Panc1 (cell line): ENCODE measurements around the gene TMEM203. TPM values are rescaled to one million over a fixed set of nuclear protein-coding genes. Genes with fewer than 3 reads are reported as not detected.

Experiments
- ATAC-seq: fragments of 200-7000 bp; cut with Tn5 transposase; 2 replicates; pipeline ENCODE4 v1.9.1; 2020; ENCODE audit warnings: mild to moderate bottlenecking, moderate library complexity
- BruUV-seq: library from RNA; stranded (reverse); fragments of 400-500 nt; replicated peaks from 2 replicates; lab custom pipeline; 2021; lab: Mats Ljungman, UMichigan
- CTCF ChIA-PET: fragments of 300-600 bp; sonication (Branson Sonifier 250); formaldehyde crosslinking; loops from one replicate; lab custom pipeline; 2022; ENCODE audit warnings: antibody characterized with exemption; lab: Charles Lee
- POLR2A ChIA-PET: fragments of 300-600 bp; sonication (Branson Sonifier 250); formaldehyde crosslinking; loops from one replicate; lab custom pipeline; 2022; ENCODE audit warnings: antibody characterized with exemption; lab: Charles Lee
- DNase-seq: peaks from one replicate; pipeline ENCODE4 v3.0.0-alpha.2; 2010; ENCODE audit warnings: low read depth, low spot score
- H3K27ac ChIP-seq: 2 replicates; pipeline ENCODE4 v1.5.1; 2011; ENCODE audit warnings: mild to moderate bottlenecking, low read length, inconsistent platforms
- H3K27me3 ChIP-seq: fragments of 200-500 bp; sonication (Bioruptor generic); 2 replicates; pipeline ENCODE4 v1.6.0; 2014; ENCODE audit warnings: low read length, inconsistent platforms; ENCODE audit not compliant: control insufficient read depth, insufficient read depth
- H3K36me3 ChIP-seq: fragments of 200-500 bp; sonication (Bioruptor generic); 2 replicates; pipeline ENCODE4 v1.5.1; 2014; ENCODE audit warnings: inconsistent platforms, mild to moderate bottlenecking, low read length, moderate library complexity; ENCODE audit not compliant: control insufficient read depth, insufficient read depth
- H3K4me1 ChIP-seq: 2 replicates; pipeline ENCODE4 v1.5.1; 2011; ENCODE audit warnings: inconsistent platforms, mild to moderate bottlenecking, low read length, moderate library complexity; ENCODE audit not compliant: control insufficient read depth, insufficient read depth
- H3K4me3 ChIP-seq, 2 experiments: 2 replicates each; pipeline ENCODE4 v1.5.1; 2011 to 2012; ENCODE audit warnings: low read depth in 2 of 2, low read length in 2 of 2, mild to moderate bottlenecking in 2 of 2, inconsistent platforms in 1 of 2, moderate library complexity in 1 of 2
- H3K9me3 ChIP-seq: fragments of 200-500 bp; sonication (Bioruptor generic); 2 replicates; pipeline ENCODE4 v1.5.1; 2014; ENCODE audit warnings: low read depth, mild to moderate bottlenecking, inconsistent platforms, low read length, moderate library complexity; ENCODE audit not compliant: control insufficient read depth, insufficient read depth
- CTCF ChIP-seq: fragments of 450-650 bp; IDR thresholded peaks from 2 replicates; pipeline ENCODE4 v1.5.1; 2017; ENCODE audit warnings: mild to moderate bottlenecking
- POLR2AphosphoS5 ChIP-seq: IDR thresholded peaks from 2 replicates; pipeline ENCODE4 v1.6.1; 2012; ENCODE audit warnings: mild to moderate bottlenecking, low read depth, low read length, moderate library complexity
- REST ChIP-seq, 2 experiments: IDR thresholded peaks; 2 replicates each; pipeline ENCODE4 v1.6.1; 2011 to 2012; ENCODE audit warnings: low read depth in 2 of 2, control low read depth in 1 of 2, low read length in 1 of 2, mild to moderate bottlenecking in 1 of 2, moderate library complexity in 1 of 2; ENCODE audit not compliant: insufficient read depth in 1 of 2
- SIN3A ChIP-seq: IDR thresholded peaks from 2 replicates; pipeline ENCODE4 v1.6.1; 2012; ENCODE audit warnings: low read depth, mild to moderate bottlenecking, low read length, moderate library complexity, borderline replicate concordance; ENCODE audit not compliant: insufficient read depth
- TCF7L2 ChIP-seq: IDR thresholded peaks from 2 replicates; pipeline ENCODE4 v1.6.1; 2011; ENCODE audit warnings: mild to moderate bottlenecking, low read depth, low read length, inconsistent platforms
- in situ Hi-C: cut with HindIII; loops from 2 replicates; pipeline ENCODE4 v1.10.0; 2016; ENCODE audit warnings: low sequenced_read_pairs, low pct_unique_long_range_greater_than_20kb
- intact Hi-C: fragments of 100-400 bp; cut with micrococcal nuclease; formaldehyde crosslinking; loops from one replicate; pipeline ENCODE4 v1.10.0; 2022; ENCODE audit not compliant: unreplicated experiment
- total RNA-seq: library from RNA; stranded (reverse); gene quantifications from one replicate; pipeline ENCODE4 v1.2.1, GENCODE V29; 2021; ENCODE audit not compliant: unreplicated experiment

The TMEM203 gene
- total RNA-seq, 1 experiment from 2014 or later, result 25.4 TPM

GRCh38 chr9:137195525-137196220, 9.8 kb downstream of the TMEM203 start:
- CTCF ChIA-PET, result no interaction called here
- no peak for TF ChIP-seq CTCF
- TF ChIP-seq REST (IDR thresholded peaks at IDR 0.05; ENCODE audit: insufficient read depth in 1 of 2, low read depth in 2 of 2, low read length in 1 of 2), result no peak
- no peak for TF ChIP-seq TCF7L2
- TF ChIP-seq POLR2AphosphoS5, result no peak
- TF ChIP-seq SIN3A, result no peak
- Histone ChIP-seq H3K36me3 (no peaks in the 10 kb centered on the region), H3K9me3 (no peaks in the 10 kb centered on the region), H3K4me1 (peaks cover 38% of the 10 kb centered on the region), H3K4me3 (no peak overlapping the region), H3K27ac (no peak overlapping the region), H3K27me3 (no peaks in the 10 kb centered on the region)
- DNase-seq (no peak), ATAC-seq (no peak)
- BruUV-seq, result no TSS peak
- intact Hi-C loops (no loop called here), in situ Hi-C loops (no loop called here)
- POLR2A ChIA-PET, result no interaction called here

GRCh38 chr9:137194909-137195308, 10.5 kb downstream of the TMEM203 start:
- H3K4me1 ChIP-seq, result peaks cover 41% of the 10 kb centered on the region
- intact Hi-C loops (no loop called here), in situ Hi-C loops (no loop called here)
- ChIA-PET CTCF (no interaction called here), POLR2A (no interaction called here)
- no peak overlapping the region for H3K27ac ChIP-seq
- no peaks in the 10 kb centered on the region for H3K9me3 ChIP-seq
- DNase-seq (no peak), ATAC-seq (no peak)
- H3K4me3 ChIP-seq, result no peak overlapping the region
- TF ChIP-seq CTCF (no peak), TCF7L2 (no peak), REST (IDR thresholded peaks at IDR 0.05; ENCODE audit: insufficient read depth in 1 of 2, low read depth in 2 of 2, low read length in 1 of 2) (no peak), SIN3A (no peak), POLR2AphosphoS5 (no peak)
- BruUV-seq, result no TSS peak
- no peaks in the 10 kb centered on the region for H3K27me3 ChIP-seq
- H3K36me3 ChIP-seq, result no peaks in the 10 kb centered on the region
